ENCODE results near the gene CAMK1D.

Gene CAMK1D

GRCh38 chr10:12874501-12874900 lies 525.2 kb downstream of the CAMK1D start:
- no peak for DNase-seq (ENCODE audit: low read depth in 1 of 2, low spot score in 1 of 2)

- DNase-seq (ENCODE audit: low read depth in 1 of 2, low spot score in 1 of 2), result no peak
Measured at GRCh38 chr10:12875100-12875499, 525.8 kb downstream of the CAMK1D start.

GRCh38 chr10:12876266-12876665 lies 526.9 kb downstream of the CAMK1D start:
- no peak for DNase-seq (ENCODE audit: low read depth in 1 of 2, low spot score in 1 of 2)

GRCh38 chr10:12877150-12877549 lies 527.8 kb downstream of the CAMK1D start:
- DNase-seq (ENCODE audit: low read depth in 1 of 2, low spot score in 1 of 2), result no peak

DNA sequence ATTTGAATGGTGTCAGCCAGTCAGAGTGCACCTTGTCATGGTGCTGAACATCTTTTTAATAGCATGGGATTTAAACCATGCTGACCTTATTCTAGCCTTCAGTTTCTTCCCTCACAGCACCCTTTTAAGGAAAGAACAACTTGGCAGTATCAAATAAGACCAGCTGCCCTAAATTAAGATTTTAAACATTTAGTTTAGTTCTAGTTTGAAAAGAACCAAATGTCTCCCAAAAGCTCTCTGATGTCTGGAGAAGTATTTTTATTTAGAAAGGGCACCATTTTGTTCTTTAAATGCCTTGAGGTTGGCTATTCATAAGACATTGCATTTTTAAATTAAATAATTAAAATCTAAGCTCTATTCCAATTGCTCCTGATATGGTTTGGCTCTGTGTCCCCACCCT lies 531.1 kb downstream of the CAMK1D start:
- no peak for DNase-seq (ENCODE audit: low read depth in 1 of 2, low spot score in 1 of 2)

DNA sequence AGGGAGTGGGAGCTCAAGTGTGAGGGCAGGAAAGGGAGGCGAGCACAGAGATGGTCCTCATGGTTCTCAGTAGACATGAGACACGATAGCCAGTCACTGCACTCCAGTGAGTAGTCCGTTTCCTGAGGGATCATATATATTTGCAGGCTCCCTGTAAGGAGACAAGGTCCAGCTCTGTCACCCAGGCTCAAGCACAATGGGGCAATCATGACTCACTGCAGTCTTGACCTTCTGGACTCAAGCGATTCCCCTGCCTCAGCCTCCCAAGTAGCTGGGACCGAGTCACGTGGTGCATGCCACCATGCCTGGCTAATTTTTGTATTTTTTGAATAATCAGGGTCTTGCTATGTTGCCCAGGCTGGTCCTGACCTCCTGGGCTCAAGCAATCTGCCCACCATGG lies 535.5 kb downstream of the CAMK1D start:
- DNase-seq (ENCODE audit: low read depth in 1 of 2, low spot score in 1 of 2), result no peak

All from activated CD4-positive, alpha-beta T cell treated with anti-CD3 and anti-CD28 coated beads, Interleukin-2, amount 50 U/mL, for 24 hours (primary cell).